Chondrocyte (in vitro differentiated cells): ENCODE data around the gene OR1L4. TPM values are rescaled to one million over a fixed set of nuclear protein-coding genes. Genes with fewer than 3 reads are reported as not detected.

Experiments used
- DNase-seq: peaks from one replicate; pipeline ENCODE4 v3.0.0; 2021; ENCODE audit warnings: mixed read lengths, low spot score
- H3K27ac Mint-ChIP-seq: one replicate; pipeline ENCODE4 v1.8.0; 2021; ENCODE audit warnings: mild to moderate bottlenecking, moderate library complexity, mixed read lengths; ENCODE audit not compliant: unreplicated experiment
- H3K27me3 Mint-ChIP-seq: 2 replicates; pipeline ENCODE4 v1.8.0; 2021; ENCODE audit warnings: low read depth, mixed read lengths
- H3K36me3 Mint-ChIP-seq: 2 replicates; pipeline ENCODE4 v1.8.0; 2021; ENCODE audit warnings: low read depth, mixed read lengths
- H3K4me1 Mint-ChIP-seq: 2 replicates; pipeline ENCODE4 v1.8.0; 2021; ENCODE audit warnings: low read depth, mild to moderate bottlenecking, mixed read lengths
- H3K4me3 Mint-ChIP-seq: one replicate; pipeline ENCODE4 v1.8.0; 2021; ENCODE audit warnings: mild to moderate bottlenecking, moderate library complexity, mixed read lengths; ENCODE audit not compliant: unreplicated experiment
- H3K9me3 Mint-ChIP-seq: 2 replicates; pipeline ENCODE4 v1.8.0; 2021; ENCODE audit warnings: low read depth, mixed read lengths
- CTCF ChIP-seq: fragments of 200-600 bp; sonication (generic); IDR thresholded peaks from 2 replicates; pipeline ENCODE4 v1.5.0; 2021; ENCODE audit warnings: antibody characterized with exemption, mild to moderate bottlenecking, moderate library complexity
- total RNA-seq: library from RNA; stranded (reverse); gene quantifications from 3 replicates; pipeline ENCODE4 v1.2.1, GENCODE V29; 2021

OR1L4 gene
- total RNA-seq, 1 donor from 2014 or later: not detected

GRCh38 chr9:122742003-122742402 lies 18.2 kb downstream of the OR1L4 start, which contains the start of gene OR1L6:
TSS of gene OR1L6 (plus strand) at chr9:122742303. CDS start at chr9:122749848, 7,545 bp downstream.
- H3K27ac Mint-ChIP-seq: no peak within 1 kb of the TSS
- no peaks in the 10 kb centered on the region for H3K36me3 Mint-ChIP-seq
- no peak within 1 kb of the TSS for H3K4me3 Mint-ChIP-seq
- peaks cover 10% of the 10 kb centered on the region for H3K9me3 Mint-ChIP-seq
- no peak for TF ChIP-seq CTCF
- peaks cover 13% of the 10 kb centered on the region for H3K27me3 Mint-ChIP-seq
- DNase-seq: no peak
- H3K4me1 Mint-ChIP-seq: no peaks in the 10 kb centered on the region

GRCh38 chr9:122754825-122755224 lies 31.0 kb downstream of the OR1L4 start:
- H3K36me3 Mint-ChIP-seq: no peaks in the 10 kb centered on the region
- H3K9me3 Mint-ChIP-seq: peaks cover 21% of the 10 kb centered on the region
- DNase-seq: no peak
- H3K4me1 Mint-ChIP-seq: no peaks in the 10 kb centered on the region
- no peak overlapping the region for H3K27ac Mint-ChIP-seq
- peaks cover under 1% of the 10 kb centered on the region for H3K27me3 Mint-ChIP-seq
- H3K4me3 Mint-ChIP-seq: no peak overlapping the region
- TF ChIP-seq CTCF: no peak

GRCh38 chr9:122767817-122768216 lies 44.0 kb downstream of the OR1L4 start:
- no peaks in the 10 kb centered on the region for H3K36me3 Mint-ChIP-seq
- DNase-seq: no peak
- H3K4me3 Mint-ChIP-seq: no peak overlapping the region
- H3K4me1 Mint-ChIP-seq: no peaks in the 10 kb centered on the region
- peaks cover 12% of the 10 kb centered on the region for H3K27me3 Mint-ChIP-seq
- H3K27ac Mint-ChIP-seq: no peak overlapping the region
- H3K9me3 Mint-ChIP-seq: peaks cover 37% of the 10 kb centered on the region
- TF ChIP-seq CTCF: no peak

Other genes starting within 250 kb of the OR1L4 start
- gene OR1J1, start 246.1 kb upstream of the OR1L4 start, total RNA-seq: not detected in 3 replicates
- gene OR1J2, start 213.2 kb upstream of the OR1L4 start, total RNA-seq: not detected in 3 replicates
- not detected in 3 replicates for gene OR1J4, start 204.8 kb upstream of the OR1L4 start, total RNA-seq
- not detected in 3 replicates for gene OR1N1, start 196.7 kb upstream of the OR1L4 start, total RNA-seq
- not detected in 3 replicates for gene OR1N2, start 170.9 kb upstream of the OR1L4 start, total RNA-seq
- gene OR1L8, start 140.6 kb upstream of the OR1L4 start, total RNA-seq: not detected in 3 replicates
- gene OR1Q1, start 109.3 kb upstream of the OR1L4 start, total RNA-seq: not detected in 3 replicates
- gene OR1B1, start 66.4 kb upstream of the OR1L4 start, total RNA-seq: not detected in 3 replicates
- not detected in 3 replicates for gene OR1L1, start 62.3 kb upstream of the OR1L4 start, total RNA-seq
- not detected in 3 replicates for gene OR1L3, start 48.9 kb upstream of the OR1L4 start, total RNA-seq
- gene OR1L6, start 18.3 kb downstream of the OR1L4 start, total RNA-seq: not detected in 3 replicates
- not detected in 3 replicates for gene OR5C1, start 64.9 kb downstream of the OR1L4 start, total RNA-seq
- gene OR1K1, start 76.1 kb downstream of the OR1L4 start, total RNA-seq: not detected in 3 replicates
- gene PDCL, start 104.6 kb downstream of the OR1L4 start, total RNA-seq: 24.9 to 28.0 TPM (median 26.4 TPM) in 3 replicates
- gene RC3H2, start 181.4 kb downstream of the OR1L4 start, total RNA-seq: 74.4 to 87.2 TPM (median 74.6 TPM) in 3 replicates
- gene ZBTB6, start 189.3 kb downstream of the OR1L4 start, total RNA-seq: 8.1 to 8.9 TPM (median 8.6 TPM) in 3 replicates
- 5.1 to 6.9 TPM (median 6.2 TPM) in 3 replicates for gene ZBTB26, start 207.5 kb downstream of the OR1L4 start, total RNA-seq
- 91.8 to 94.2 TPM (median 92.9 TPM) in 3 replicates for gene RABGAP1, start 217.0 kb downstream of the OR1L4 start, total RNA-seq